ENCODE data around the gene NOS1AP.

The NOS1AP gene

DNA sequence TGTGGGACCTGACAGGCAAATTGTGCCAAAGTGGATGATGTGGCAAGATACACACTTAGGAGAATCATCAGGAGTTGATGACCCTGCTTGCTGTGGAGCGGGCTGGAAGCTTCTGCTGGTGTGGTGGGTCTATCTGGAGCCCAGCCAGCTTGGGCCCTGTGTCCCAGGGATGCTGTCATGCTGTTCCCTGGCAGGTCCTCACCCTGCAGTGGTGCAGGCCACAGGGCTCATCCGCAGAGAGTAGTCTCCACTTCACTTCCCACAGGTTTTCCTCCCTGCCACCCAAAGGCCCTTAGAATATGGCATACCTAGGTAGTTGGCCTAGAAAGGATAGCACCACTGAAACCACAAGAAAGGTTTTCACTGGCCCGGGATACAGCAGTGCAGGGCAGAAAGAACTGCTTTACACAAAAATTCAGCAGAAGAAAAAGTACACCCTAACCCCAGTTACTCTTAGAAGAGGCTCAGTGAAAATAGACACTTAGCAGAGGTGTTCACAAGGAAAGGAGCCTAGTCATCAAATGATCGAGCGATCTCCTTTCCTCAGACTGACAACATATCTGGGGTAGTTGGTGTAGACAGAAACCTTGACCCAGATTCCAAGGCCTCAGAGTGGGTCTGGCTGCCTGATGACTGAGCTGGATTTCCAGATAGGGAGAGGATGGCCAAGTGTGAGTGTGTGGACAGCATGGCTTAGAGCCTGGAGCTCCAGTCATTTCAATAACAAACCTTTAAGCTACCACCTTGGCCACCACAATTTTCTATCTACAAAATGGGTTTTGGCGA is 310.8 kb downstream of the NOS1AP start:
- no peak overlapping the region for H3K27ac ChIP-seq
- no peak for TF ChIP-seq CTCF (conservative IDR thresholded peaks at IDR 0.05)
- no peak for TF ChIP-seq ZFX (IDR thresholded peaks at IDR 0.05)

DNA sequence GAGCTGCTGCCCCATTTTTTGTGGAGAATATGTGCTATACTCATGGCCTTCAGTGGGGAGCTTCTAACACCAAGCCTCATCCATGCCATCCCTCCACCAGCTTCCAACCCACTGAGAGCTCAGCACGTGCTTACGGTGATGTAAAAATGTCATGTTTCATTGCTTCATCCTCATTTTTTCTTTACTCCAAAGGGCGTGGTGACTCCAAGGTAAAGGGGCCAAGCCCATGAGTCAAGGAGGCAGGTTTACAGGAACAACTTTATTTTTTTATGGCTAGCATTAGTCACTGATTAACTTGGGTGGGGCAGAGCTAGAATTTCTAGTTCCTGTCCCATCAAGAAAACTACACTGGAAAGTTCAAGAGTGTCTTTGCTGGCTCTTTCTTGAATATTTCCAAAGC is 311.9 kb downstream of the NOS1AP start, which contains the start of gene C1orf226:
Gene C1orf226 (plus strand): TSS at position 346 of the 400 bp plus-strand sequence. CDS start 174 bp downstream, outside the sequence.
- no peak within 1 kb of the TSS for H3K27ac ChIP-seq
- TF ChIP-seq CTCF (conservative IDR thresholded peaks at IDR 0.05), result no peak
- no peak for TF ChIP-seq ZFX (IDR thresholded peaks at IDR 0.05)

- H3K27ac ChIP-seq, result no peak overlapping the region
These were observed 312.7 kb downstream of the NOS1AP start for GRCh38 chr1:162381941-162382750.

GRCh38 chr1:162383091-162383490 is 313.6 kb downstream of the NOS1AP start:
- H3K27ac ChIP-seq, result no peak overlapping the region
- TF ChIP-seq CTCF (conservative IDR thresholded peaks at IDR 0.05), result no peak
- no peak for TF ChIP-seq ZFX (IDR thresholded peaks at IDR 0.05)

More at GRCh38 chr1:162381941-162382750, 312.7 kb downstream of the NOS1AP start:
- TF ChIP-seq ZFX (IDR thresholded peaks at IDR 0.05) (no peak), CTCF (conservative IDR thresholded peaks at IDR 0.05) (no peak)

DNA sequence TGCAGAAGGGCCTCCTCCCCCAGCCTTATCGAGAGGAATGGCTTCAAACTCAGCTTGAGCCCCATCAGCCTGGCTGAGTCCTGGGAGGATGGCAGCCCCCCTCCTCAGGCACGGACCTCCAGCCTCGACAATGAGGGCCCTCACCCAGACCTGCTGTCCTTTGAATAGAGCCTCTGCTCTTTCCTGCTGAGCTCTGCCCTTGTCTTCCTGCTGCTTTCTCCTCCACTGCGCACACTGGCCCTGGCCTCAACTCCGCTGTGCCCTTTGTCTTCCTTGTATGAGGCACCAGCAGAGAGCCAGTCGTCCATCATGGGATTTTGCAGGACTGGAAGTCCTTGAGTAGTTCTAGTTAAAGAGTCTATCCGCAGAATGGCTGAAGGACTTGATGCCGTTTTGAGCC is 314.0 kb downstream of the NOS1AP start:
- H3K27ac ChIP-seq, result no peak overlapping the region

GRCh38 chr1:162384116-162384515 is 314.6 kb downstream of the NOS1AP start:
- no peak overlapping the region for H3K27ac ChIP-seq
- TF ChIP-seq CTCF (conservative IDR thresholded peaks at IDR 0.05) (no peak), ZFX (IDR thresholded peaks at IDR 0.05) (no peak)

More for the DNA sequence above, 314.0 kb downstream of the NOS1AP start:
- TF ChIP-seq CTCF (conservative IDR thresholded peaks at IDR 0.05) (no peak), ZFX (IDR thresholded peaks at IDR 0.05) (no peak)

Measured in C4-2B (cell line).